Heart right ventricle (tissue), 16 donors: ENCODE results near the gene SMIM35. TPM values are rescaled to one million over a fixed set of nuclear protein-coding genes. Genes with fewer than 3 reads are reported as not detected.
"Not testable (repeated sequence)": the region's sequence is repeated elsewhere in the genome, so short reads cannot be mapped to it uniquely, and the experiment has no call there.

Source experiments
- ATAC-seq, 8 donors: fragments of 200-7000 bp; cut with Tn5 transposase; one replicate each; pipeline ENCODE4 v1.9.1; 2020; ENCODE audit warnings: mild to moderate bottlenecking in 8 of 8, moderate library complexity in 8 of 8, moderate number of reproducible peaks in 1 of 8
- DNase-seq, 2 donors: peaks; one replicate each; pipeline ENCODE4 v3.0.0-alpha.2; 2020
- H3K27ac ChIP-seq, 10 donors: fragments of 200-600 bp; sonication (generic) in 2 of 10; one replicate each; pipeline versions ENCODE4 v1.5.0 to v1.8.0; 2020 to 2022; ENCODE audit warnings: mild to moderate bottlenecking in 3 of 10
- H3K27me3 ChIP-seq, 7 donors: fragments of 200-600 bp; one replicate each; pipeline ENCODE4 v1.8.0; 2021 to 2022; ENCODE audit warnings: mild to moderate bottlenecking in 2 of 7
- H3K36me3 ChIP-seq, 9 donors: fragments of 200-600 bp; sonication (generic) in 1 of 9; one replicate each; pipeline versions ENCODE4 v1.5.0 to v1.8.0; 2020 to 2022; ENCODE audit warnings: mild to moderate bottlenecking in 2 of 9
- H3K4me1 ChIP-seq, 9 donors: fragments of 200-600 bp; sonication (generic) in 1 of 9; one replicate each; pipeline versions ENCODE4 v1.5.0 to v1.8.0; 2020 to 2022; ENCODE audit warnings: mild to moderate bottlenecking in 4 of 9
- H3K4me3 ChIP-seq, 10 donors: fragments of 200-600 bp; sonication (generic) in 2 of 10; one replicate each; pipeline versions ENCODE4 v1.5.0 to v1.8.0; 2020 to 2022; ENCODE audit warnings: mild to moderate bottlenecking in 7 of 10, moderate library complexity in 2 of 10
- H3K9me3 ChIP-seq, 11 donors: fragments of 200-600 bp in 10 of 11; sonication (generic) in 2 of 11; one replicate each; pipeline versions ENCODE4 v1.5.0 to v1.8.0; 2013 to 2022; ENCODE audit warnings: mild to moderate bottlenecking in 2 of 11, control low read depth in 1 of 11, moderate library complexity in 1 of 11
- CTCF ChIP-seq, 9 donors: fragments of 200-600 bp; sonication (generic) in 2 of 9; IDR thresholded peaks; one replicate each; pipeline versions ENCODE4 v1.5.0 to v1.8.0; 2021 to 2022; ENCODE audit warnings: antibody characterized with exemption in 9 of 9, mild to moderate bottlenecking in 5 of 9, moderate library complexity in 1 of 9
- WGBS, 2 donors: extraction: QIAGEN DNeasy Blood & Tissue Kit; methylation state at CpG; one replicate each; pipeline ENCODE4 v1.1.7; 2013; ENCODE audit warnings: inconsistent platforms in 1 of 2; 5-methylcytosine and 5-hydroxymethylcytosine counted together
- intact Hi-C, 10 donors: fragments of 100-400 bp; cut with DNase I; formaldehyde crosslinking; loops; one replicate each; pipeline versions ENCODE4 v1.11.1 to v1.14.2; 2022
- polyA plus RNA-seq, 2 donors: library from polyadenylated mRNA; stranded (reverse); fragments of 200-250 nt; gene quantifications; one replicate each; pipeline ENCODE4 v1.2.3, GENCODE V29; 2013
- total RNA-seq, 10 donors: library from RNA; stranded (reverse); fragmentation: NEBNext Ultra II Directional in 3 of 10; extraction: Animal tissue kit (Norgen Biotek cat#: 25700) in 3 of 10; gene quantifications; one replicate each; pipeline versions ENCODE4 v1.2.1 to v1.2.4, GENCODE V29; 2021 to 2023
- donor health status: Arrhythmogenic right ventricular cardiomyopathy.
- donor health status: ischemic (EF 13 %, LVEDD 7.1; RV severe dilation, severe dysfunction).
- donor health status: healthy with polysubstance abuse.
- donor health status: DM: no; HTN: yes; CAD: no.
- donor health status: DM: no; HTN: no; CAD: no.
- donor health status: ischemic (EF 25% LVEDD 6.9; RV normal size, moderate dysfunction).
- donor health status: ischemic (EF 25% LVEDD 5.7; RV mildly dilated, moderate dysfunction).
- donor health status: healthy.
- donor health status: DM: yes; HTN: yes; CAD: no.
- donor health status: Ischemic cardiomyopathy.
- donor health status: ischemic (EF 35%, LVEDD 5.7; RV mildly dilated, moderate dysfunction).
- donor health status: nonischemic (EF 11% LVEDD 7.7; RV severe dilation, severe dysfunction).
- donor health status: DM: yes; HTN: yes; CAD: no.
- donor health status: PGD.
- donor health status: ischemic (EF 29% LVEDD 5.4; RV normal size, mild dysfunction).
- donor health status: nonischemic (EF 23%, LVEDD 6.1; RV moderate dilation, normal function).

The SMIM35 gene
- total and polyA plus RNA-seq, 12 donors: not detected

- intact Hi-C loops: loop anchor here in 1 of 10 donors (5.0 kb wide), 1 partner anchor 637 kb away; no protein-coding TSS in a partner anchor
- Histone ChIP-seq H3K4me1 (peaks cover 0 to 63% (median 7%) of the 10 kb centered on the region in 9 donors), H3K27ac (peak overlapping the region in 1 of 10 donors; percentile 89), H3K27me3 (peaks cover 0 to 10% (median 0%) of the 10 kb centered on the region in 7 donors), H3K9me3 (peaks cover 0 to 6% (median 0%) of the 10 kb centered on the region in 11 donors), H3K4me3 (no peak overlapping the region), H3K36me3 (no peaks in the 10 kb centered on the region)
- TF ChIP-seq CTCF (IDR thresholded peaks at IDR 0.05): no peak
- DNase-seq (no peak), ATAC-seq (no peak)
- WGBS, 2 donors: 88 to 96% methylated on average over 3 of the region's 3 CpGs
Observed at GRCh38 chr11:117980720-117981119, 106.0 kb downstream of the SMIM35 start.

GRCh38 chr11:117980280-117980679 lies 106.5 kb downstream of the SMIM35 start:
- WGBS, 2 donors: 40 to 47% methylated on average over 2 of the region's 2 CpGs
- TF ChIP-seq CTCF (IDR thresholded peaks at IDR 0.05): no peak
- intact Hi-C loops: loop anchor here in 1 of 10 donors (5.0 kb wide), 1 partner anchor 637 kb away; no protein-coding TSS in a partner anchor
- DNase-seq (no peak), ATAC-seq (no peak)
- Histone ChIP-seq H3K9me3 (peaks cover 0 to 6% (median 0%) of the 10 kb centered on the region in 11 donors), H3K27ac (peak overlapping the region in 1 of 10 donors; percentile 89), H3K27me3 (peaks cover 0 to 10% (median 0%) of the 10 kb centered on the region in 7 donors), H3K36me3 (no peaks in the 10 kb centered on the region), H3K4me1 (peaks cover 0 to 58% (median 4%) of the 10 kb centered on the region in 9 donors), H3K4me3 (no peak overlapping the region)

GRCh38 chr11:117979481-117980211 lies 107.1 kb downstream of the SMIM35 start:
- H3K27ac ChIP-seq: peak overlapping the region in 4 of 10 donors; percentile 3 to 89 (median 24)
- peaks cover 0 to 10% (median 0%) of the 10 kb centered on the region in 7 donors for H3K27me3 ChIP-seq
- no peak for TF ChIP-seq CTCF (IDR thresholded peaks at IDR 0.05)
- intact Hi-C loops: loop anchor here in 1 of 10 donors (5.0 kb wide), 1 partner anchor 638 kb away; no protein-coding TSS in a partner anchor
- H3K9me3 ChIP-seq: peaks cover 0 to 6% (median 0%) of the 10 kb centered on the region in 11 donors
- H3K36me3 ChIP-seq: no peaks in the 10 kb centered on the region
- 73 to 88% methylated on average over 7 of the region's 7 CpGs for WGBS, 2 donors
- no peak for DNase-seq
- no peak overlapping the region for H3K4me3 ChIP-seq
- peaks cover 0 to 52% (median 4%) of the 10 kb centered on the region in 9 donors for H3K4me1 ChIP-seq
- ATAC-seq: peak in 7 of 8 donors; percentile 58 to 81 (median 65)

GRCh38 chr11:117978991-117979390 lies 107.8 kb downstream of the SMIM35 start:
- Histone ChIP-seq H3K27me3 (peaks cover 0 to 10% (median 0%) of the 10 kb centered on the region in 7 donors), H3K4me3 (no peak overlapping the region), H3K4me1 (peaks cover 0 to 57% (median 4%) of the 10 kb centered on the region in 9 donors), H3K9me3 (peaks cover 0 to 6% (median 0%) of the 10 kb centered on the region in 11 donors), H3K27ac (peak overlapping the region in 4 of 10 donors; percentile 3 to 89 (median 24)), H3K36me3 (no peaks in the 10 kb centered on the region)
- no peak for TF ChIP-seq CTCF (IDR thresholded peaks at IDR 0.05)
- ATAC-seq: peak in 7 of 8 donors; percentile 21 to 92 (median 74)
- intact Hi-C loops: no loop called here
- WGBS, 2 donors: 47 to 66% methylated on average over 4 of the region's 4 CpGs
- no peak for DNase-seq

GRCh38 chr11:117978291-117978910 lies 108.4 kb downstream of the SMIM35 start:
- intact Hi-C loops, H3K4me3 ChIP-seq, H3K9me3 ChIP-seq, DNase-seq, ATAC-seq, H3K36me3 ChIP-seq: not testable (repeated sequence)
- 85 to 88% methylated on average over 27 to 36 of the region's 36 CpGs for WGBS, 2 donors
- peaks cover 0 to 63% (median 4%) of the 10 kb centered on the region in 9 donors for H3K4me1 ChIP-seq
- peaks cover 0 to 10% (median 0%) of the 10 kb centered on the region in 7 donors for H3K27me3 ChIP-seq
- H3K27ac ChIP-seq: peak overlapping the region in 1 of 10 donors; percentile 89

- Histone ChIP-seq H3K27me3 (peaks cover 0 to 10% (median under 1%) of the 10 kb centered on the region in 7 donors), H3K4me1 (peaks cover 0 to 70% (median 4%) of the 10 kb centered on the region in 9 donors), H3K27ac (peak overlapping the region in 1 of 10 donors; percentile 67)
- H3K4me3 ChIP-seq, H3K36me3 ChIP-seq, ATAC-seq, H3K9me3 ChIP-seq, intact Hi-C loops, DNase-seq: not testable (repeated sequence)
- whole genome bisulfite sequencing, 2 donors: 80 to 82% methylated on average over 23 of the region's 23 CpGs
Observed at GRCh38 chr11:117977612-117978264, 109.0 kb downstream of the SMIM35 start.
